GM18868 (cell line): ENCODE data around the gene CGREF1.
A peak's percentile ranks its signal among the peaks of the same experiment; 100 is the strongest.

Experiments used
- ATAC-seq: cut with Tn5 transposase; IDR thresholded peaks from one replicate; pipeline ENCODE4 v1.9.1; 2021; ENCODE audit warnings: mild to moderate bottlenecking, moderate library complexity; ENCODE audit not compliant: unreplicated experiment

The CGREF1 gene

DNA sequence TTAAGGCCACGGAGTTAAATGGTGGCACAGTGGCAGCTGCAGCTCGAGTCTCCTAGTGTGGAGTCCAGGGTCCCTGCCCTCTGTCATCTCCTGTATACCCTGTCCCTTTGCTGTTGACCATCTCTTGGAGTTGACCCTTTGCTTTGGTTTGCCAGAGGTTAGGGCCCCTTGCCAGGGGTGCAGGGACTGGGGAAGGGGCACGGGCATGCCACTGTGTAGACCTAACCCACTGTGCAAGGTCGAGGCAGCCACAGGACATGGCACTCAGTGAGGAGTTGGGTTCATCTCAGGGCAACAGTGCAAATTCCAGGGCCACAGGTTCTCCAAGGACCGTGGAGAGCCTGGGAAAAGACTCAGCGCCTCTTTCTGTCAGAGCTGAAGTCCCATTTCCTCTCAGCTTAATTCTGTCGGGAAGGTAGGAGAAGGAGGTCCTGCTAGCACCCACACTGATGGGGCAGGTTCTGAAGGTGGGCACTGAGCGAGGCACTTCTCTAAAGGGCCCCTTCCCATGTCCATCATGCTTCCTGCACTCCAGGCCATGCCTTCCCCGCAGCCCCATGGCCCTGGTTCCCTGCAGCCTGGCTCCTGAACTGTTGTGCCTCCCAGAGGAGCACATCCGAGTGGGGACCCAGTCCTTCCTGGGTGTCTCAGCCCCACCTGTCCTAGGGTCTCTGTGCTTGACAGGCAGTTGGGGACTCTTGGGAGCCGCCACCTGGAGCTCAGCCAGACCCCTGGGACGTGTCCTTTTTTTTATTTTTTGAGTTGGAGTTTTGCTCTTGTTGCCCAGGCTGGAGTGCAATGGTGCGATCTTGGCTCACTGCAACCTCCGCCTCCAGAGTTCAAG, 29.6 kb downstream of the CGREF1 start:
- no peak for ATAC-seq

DNA sequence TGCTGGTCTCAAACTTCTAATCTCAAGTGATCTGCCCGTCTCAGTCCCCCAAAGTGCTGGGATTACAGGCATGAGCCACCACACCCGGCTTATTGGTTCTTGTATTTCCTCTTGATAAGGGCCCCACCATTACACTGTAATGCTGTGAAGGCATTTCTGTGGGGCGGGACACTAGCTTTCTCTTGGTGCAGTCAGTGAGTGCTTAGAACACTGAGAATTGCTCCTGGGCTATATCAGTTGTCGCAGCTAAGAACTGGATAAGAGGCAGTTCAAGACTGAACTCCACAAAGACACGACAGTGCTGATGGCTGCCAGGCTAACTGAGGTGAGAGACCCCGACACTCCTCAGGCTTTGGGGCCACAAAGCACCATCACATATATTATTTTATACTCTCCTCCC, 30.3 kb downstream of the CGREF1 start:
- no peak for ATAC-seq

DNA sequence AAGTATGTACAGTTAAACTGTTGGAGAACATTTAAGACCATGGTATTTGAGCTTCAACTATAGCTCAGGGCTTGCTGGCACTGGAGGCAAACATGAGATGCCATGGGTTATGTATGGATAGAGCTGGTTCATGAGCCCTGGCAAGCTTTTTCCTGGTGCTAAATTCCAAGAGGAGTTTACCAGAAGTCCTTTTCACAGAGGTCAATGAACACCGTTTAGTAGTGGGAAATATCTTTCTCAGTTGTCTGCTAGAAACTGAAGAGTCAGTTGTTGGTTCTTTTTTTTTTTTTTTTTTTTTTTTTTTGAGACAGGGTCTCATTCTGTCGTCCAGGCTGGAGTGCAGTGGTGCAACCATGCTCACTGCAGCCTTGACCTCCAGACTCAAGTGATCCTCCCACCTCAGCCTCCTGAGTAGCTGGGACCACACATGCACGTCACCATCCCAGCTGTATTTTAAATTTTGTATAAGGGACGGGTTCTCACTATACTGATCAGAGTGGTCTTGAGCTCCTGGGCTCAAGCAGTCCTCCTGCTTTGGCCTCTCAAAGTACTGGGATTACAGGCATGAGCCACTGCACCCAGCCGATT, 31.0 kb downstream of the CGREF1 start:
- no peak for ATAC-seq

DNA sequence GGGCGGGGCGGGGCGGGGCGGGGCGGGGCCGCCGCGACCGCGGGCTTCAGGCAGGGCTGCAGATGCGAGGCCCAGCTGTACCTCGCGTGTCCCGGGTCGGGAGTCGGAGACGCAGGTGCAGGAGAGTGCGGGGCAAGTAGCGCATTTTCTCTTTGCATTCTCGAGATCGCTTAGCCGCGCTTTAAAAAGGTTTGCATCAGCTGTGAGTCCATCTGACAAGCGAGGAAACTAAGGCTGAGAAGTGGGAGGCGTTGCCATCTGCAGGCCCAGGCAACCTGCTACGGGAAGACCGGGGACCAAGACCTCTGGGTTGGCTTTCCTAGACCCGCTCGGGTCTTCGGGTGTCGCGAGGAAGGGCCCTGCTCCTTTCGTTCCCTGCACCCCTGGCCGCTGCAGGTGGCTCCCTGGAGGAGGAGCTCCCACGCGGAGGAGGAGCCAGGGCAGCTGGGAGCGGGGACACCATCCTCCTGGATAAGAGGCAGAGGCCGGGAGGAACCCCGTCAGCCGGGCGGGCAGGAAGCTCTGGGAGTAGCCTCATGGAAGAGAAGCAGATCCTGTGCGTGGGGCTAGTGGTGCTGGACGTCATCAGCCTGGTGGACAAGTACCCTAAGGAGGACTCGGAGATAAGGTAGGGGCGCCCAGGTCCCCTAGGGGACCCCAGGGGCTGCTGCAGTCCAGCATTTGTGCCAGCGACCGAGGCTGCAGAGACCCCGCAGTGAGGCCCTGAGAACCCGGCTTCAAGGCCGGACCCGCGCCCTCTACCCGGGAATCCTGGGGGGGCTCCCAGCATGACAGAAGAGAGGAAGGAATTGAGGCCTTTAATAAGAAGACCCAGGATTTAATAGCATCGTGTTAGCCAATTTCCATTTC, 32.0 kb downstream of the CGREF1 start, which contains the start of gene KHK:
TSS of gene KHK (plus strand) at position 49 of the 870 bp plus-strand sequence. CDS start at position 537, 488 bp downstream.
- peak; percentile 11 for ATAC-seq

DNA sequence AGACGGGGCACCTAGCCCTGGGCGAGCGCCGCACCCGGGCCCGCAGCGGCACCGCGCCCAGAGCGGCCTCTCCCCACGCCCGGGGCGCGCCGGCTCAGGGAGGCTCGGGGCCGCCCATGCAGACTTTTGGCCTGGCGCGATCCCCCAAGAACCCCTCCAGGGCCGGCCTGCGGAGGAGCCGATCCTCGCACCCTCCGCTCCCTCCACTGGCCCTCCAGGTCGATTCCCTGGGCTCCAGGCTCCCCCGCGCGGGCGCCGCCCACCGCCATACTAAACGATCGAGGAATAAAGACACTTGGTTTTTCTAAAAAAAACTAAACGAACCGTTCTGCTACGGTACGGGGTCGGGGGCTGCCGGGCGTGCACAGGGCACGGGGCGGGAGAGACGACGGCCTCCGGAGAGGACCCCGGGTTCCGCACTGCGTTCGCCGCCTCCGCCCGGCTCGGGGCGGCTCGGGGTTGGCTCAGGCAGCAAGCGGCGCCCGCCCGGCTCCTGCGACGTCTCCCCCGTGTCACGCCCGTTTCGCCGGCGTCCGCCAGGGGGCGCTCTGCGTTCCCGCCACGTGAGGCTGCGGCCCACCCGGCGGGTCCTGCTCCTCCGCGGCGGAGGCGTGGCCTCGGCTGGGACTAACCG, 32.7 kb downstream of the CGREF1 start:
- ATAC-seq: peak; percentile 86

DNA sequence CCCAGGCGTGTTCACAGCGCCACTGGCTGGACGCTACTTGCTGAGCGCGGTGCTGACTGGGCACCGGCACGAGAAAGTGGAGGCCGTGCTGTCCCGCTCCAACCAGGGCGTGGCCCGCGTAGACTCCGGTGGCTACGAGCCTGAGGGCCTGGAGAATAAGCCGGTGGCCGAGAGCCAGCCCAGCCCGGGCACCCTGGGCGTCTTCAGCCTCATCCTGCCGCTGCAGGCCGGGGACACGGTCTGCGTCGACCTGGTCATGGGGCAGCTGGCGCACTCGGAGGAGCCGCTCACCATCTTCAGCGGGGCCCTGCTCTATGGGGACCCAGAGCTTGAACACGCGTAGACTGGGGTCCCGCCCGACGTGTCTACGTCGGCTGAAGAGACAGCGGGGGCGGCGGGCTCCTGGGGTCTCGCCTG, 33.2 kb downstream of the CGREF1 start:
- ATAC-seq: no peak

DNA sequence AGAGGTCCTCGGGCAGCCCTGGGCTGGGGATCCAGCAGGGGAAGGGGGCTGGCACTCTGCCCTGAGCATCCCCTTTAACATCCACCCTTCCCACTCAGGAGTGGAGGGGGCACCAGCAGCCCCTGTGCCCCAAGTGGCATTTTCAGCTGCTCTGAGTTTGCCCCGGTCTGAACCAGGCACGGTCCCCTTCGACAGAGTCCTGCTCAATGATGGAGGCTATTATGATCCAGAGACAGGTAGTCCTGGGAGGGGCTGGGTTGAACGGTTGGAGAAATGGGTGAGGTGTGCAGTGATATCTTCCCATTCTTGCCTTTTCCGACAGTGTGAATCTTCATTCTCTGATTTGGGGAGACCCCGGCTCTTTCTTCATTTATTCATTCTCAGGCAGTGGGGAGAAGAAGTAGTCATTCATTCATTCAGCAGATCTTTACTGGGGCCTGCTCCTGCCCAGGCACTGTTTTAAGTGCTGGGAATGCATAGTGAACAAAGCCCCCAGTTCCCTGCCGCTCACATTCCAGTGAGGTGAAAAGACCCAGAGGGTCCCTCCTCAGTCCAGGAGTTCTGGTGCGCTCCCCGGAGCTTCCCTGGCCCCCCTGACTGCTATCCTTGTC, 33.8 kb downstream of the CGREF1 start:
- no peak for ATAC-seq

DNA sequence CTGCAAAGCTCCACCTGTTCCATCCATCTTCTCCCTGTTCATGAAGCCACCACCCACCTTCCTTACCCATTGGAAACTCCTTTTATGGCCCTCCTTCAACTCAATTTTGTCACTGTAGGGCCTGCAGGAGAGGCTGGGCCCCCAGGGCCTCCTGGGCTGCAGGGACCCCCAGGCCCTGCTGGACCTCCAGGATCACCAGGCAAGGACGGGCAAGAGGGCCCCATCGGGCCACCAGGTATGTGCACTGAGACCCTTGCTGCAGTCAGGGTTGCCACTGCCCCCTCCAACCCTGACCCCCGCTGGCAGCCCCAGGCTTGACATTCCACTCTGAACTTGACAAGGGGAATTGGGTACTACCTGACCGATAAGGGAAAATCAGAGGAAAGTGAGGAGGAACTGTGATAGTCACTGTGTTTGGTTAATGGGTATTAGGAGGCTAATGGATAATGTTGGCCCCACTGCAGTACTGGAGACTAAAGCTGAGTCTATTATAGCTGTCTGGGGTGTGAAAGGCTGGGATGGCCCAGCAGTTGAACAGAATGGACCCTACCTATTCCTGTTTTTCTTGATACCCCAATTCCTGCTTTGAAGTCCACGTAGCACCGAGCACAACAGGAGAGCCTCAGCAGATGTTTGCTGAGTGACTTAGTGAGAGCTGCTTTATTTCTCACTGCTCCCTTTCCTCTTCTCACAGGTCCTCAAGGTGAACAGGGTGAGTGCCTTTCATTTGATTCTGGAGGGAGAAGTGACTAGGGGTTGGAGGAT, 34.4 kb downstream of the CGREF1 start:
- no peak for ATAC-seq

DNA sequence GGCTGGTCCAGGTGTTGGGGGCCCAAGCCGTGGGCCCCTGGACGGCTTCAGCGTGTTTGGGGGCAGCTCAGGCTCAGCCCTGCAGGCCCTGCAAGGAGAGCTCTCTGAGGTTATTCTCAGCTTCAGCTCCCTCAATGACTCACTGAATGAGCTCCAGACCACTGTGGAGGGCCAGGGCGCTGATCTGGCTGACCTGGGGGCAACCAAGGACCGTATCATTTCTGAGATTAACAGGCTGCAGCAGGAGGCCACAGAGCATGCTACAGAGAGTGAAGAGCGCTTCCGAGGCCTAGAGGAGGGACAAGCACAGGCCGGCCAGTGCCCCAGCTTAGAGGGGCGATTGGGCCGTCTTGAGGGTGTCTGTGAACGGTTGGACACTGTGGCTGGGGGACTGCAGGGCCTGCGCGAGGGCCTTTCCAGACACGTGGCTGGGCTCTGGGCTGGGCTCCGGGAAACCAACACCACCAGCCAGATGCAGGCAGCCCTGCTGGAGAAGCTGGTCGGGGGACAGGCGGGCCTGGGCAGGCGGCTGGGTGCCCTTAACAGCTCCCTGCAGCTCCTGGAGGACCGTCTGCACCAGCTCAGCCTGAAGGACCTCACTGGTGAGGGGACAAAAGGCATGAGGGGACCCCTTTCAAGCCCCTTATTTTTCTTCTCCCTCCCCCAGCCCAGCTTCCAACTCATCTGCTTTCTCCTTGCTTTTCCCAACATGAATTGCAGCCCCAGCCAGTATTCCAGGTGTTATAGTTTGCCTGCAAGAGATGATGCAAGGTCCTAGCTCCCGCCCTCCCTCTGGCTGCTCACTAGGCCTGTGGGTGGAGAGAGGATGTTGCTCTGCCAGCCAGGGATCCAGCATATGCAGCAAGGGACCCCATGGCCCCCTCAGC, 35.3 kb downstream of the CGREF1 start:
- ATAC-seq: no peak

DNA sequence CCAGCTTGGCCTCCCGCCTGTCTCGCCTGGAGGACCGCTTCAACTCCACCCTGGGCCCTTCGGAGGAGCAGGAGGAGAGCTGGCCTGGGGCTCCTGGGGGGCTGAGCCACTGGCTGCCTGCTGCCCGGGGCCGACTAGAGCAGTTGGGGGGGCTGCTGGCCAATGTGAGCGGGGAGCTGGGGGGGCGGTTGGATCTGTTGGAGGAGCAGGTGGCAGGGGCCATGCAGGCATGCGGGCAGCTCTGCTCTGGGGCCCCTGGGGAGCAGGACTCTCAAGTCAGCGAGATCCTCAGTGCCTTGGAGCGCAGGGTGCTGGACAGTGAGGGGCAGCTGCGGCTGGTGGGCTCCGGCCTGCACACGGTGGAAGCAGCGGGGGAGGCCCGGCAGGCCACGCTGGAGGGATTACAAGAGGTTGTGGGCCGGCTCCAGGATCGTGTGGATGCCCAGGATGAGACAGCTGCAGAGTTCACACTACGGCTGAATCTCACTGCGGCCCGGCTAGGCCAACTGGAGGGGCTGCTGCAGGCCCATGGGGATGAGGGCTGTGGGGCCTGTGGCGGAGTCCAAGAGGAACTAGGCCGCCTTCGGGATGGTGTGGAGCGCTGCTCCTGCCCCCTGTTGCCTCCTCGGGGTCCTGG, 36.0 kb downstream of the CGREF1 start:
- ATAC-seq: no peak

DNA sequence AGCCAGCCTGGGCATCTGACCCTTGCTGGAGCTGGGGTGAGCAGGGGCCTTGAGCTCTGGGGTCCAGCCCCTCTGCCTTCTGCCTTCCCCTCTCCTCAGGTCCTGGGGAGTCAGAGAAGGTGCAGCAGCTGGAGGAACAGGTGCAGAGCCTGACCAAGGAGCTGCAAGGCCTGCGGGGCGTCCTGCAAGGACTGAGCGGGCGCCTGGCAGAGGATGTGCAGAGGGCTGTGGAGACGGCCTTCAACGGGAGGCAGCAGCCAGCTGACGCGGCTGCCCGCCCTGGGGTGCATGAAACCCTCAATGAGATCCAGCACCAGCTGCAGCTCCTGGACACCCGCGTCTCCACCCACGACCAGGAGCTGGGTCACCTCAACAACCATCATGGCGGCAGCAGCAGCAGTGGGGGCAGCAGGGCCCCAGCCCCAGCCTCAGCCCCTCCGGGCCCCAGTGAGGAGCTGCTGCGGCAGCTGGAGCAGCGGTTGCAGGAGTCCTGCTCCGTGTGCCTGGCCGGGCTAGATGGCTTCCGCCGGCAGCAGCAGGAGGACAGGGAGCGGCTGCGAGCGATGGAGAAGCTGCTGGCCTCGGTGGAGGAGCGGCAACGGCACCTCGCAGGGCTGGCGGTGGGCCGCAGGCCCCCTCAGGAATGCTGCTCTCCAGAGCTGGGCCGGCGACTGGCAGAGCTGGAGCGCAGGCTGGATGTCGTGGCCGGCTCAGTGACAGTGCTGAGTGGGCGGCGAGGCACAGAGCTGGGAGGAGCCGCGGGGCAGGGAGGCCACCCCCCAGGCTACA, 36.8 kb downstream of the CGREF1 start:
- ATAC-seq: no peak

DNA sequence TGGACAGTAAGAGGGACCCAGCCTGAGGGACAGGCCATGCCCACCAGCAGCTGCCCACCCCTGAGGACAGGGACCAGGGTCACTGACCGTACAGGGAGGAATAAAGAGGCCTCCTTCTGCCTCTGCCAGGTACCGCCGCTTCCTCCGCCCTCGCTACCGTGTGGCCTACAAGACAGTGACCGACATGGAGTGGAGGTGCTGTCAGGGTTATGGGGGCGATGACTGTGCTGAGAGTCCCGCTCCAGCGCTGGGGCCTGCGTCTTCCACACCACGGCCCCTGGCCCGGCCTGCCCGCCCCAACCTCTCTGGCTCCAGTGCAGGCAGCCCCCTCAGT, 38.4 kb downstream of the CGREF1 start:
- no peak for ATAC-seq

DNA sequence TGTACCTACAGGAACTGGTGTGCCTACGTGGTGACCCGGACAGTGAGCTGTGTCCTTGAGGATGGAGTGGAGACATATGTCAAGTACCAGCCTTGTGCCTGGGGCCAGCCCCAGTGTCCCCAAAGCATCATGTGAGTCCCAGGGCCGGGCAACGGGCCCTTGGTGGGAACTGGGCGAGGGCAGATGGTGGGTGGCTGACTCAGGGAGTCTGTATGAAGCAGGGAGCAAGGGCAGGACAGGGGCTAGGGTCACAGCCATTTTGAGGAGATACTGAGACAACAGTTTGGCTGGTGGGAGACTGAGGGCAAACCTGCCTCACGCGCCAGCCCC, 38.8 kb downstream of the CGREF1 start:
- ATAC-seq: no peak

DNA sequence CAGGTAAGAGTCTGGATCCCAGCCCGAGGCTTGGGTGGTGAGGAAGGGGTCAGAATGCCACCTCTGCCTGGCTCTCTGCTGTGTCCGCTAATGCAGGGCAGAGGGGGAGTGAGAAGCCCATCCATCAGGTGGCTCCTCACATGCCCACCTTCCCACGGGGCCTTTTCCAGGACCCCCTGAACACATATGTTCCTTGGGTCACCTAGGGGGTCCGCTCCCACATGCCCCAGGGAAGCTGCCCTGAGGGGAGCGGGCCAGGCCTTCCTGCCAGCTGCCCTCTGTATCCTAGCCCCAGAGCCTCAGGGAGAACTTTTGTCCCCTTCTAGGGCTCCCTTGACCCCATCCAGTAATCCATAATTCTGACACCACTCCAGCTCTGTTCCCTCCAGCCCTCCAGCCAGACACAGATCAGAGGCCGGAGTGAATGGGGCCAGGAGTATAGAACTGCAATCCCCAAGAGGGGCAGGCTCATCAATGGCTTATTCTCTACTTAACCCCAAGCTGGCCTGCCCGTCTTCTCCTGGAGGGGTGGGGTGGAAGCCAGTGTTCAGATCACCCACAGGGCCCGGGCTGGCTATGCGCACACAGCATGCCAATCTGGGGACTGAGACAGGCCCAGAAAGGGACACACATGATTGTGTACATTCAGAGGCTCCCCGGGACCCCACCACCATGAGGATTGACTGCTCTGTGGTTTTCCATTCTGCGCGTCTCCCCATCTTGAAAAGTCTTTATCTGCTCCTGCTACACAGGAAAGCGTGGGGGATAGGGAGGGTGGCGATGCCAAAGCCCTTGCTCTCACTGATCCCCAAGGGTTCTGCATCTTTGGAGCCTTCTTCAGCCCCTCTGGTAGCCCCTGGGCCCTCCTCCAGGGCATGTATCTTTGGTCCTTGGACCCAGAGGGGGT, 39.4 kb downstream of the CGREF1 start:
- ATAC-seq: no peak

DNA sequence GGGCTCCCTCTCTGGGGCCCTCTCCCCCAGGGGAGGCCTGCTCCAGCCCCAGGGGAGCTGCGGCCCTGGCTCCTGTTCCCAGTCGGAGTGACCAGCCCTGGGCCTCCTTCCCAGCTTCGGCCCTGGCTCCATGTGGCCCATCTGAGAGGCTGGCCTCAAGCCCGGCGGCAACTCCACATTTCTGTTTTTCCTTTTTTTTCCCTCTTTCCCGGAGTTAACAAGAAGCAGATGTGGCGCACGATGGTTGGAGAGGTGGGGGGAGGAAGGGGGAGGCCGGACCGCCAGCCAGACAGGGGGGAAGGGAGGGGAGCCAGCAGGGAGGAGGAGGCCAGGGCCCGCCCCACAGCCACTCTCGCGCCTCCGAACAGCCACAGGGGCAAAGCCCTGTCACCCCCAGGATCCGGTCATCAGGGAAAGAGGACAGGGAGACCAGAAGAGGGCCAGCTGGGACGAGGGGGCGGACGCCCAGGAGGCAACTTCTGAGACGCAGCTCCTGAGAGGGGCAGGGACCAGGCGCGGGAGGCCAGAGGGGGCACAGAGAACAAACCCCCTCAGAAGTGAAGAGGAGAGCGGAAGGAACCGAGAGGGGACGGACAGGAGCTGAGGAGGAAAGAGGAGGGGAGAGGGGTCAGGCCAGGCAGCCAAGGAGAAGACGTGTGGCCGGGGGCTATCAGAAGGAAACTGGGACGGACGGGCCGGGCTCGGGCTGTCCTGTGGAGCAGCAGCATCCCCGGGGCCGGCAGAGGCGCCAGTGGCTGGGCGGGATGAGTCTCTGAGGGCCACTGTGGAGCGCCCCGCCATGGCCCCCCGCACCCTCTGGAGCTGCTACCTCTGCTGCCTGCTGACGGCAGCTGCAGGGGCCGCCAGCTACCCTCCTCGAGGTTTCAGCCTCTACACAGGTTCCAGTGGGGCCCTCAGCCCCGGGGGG, 40.4 kb downstream of the CGREF1 start, which contains the start of gene EMILIN1:
TSS of gene EMILIN1 (plus strand) at position 349 of the 928 bp plus-strand sequence. CDS start at position 800, 451 bp downstream.
- no peak for ATAC-seq

DNA sequence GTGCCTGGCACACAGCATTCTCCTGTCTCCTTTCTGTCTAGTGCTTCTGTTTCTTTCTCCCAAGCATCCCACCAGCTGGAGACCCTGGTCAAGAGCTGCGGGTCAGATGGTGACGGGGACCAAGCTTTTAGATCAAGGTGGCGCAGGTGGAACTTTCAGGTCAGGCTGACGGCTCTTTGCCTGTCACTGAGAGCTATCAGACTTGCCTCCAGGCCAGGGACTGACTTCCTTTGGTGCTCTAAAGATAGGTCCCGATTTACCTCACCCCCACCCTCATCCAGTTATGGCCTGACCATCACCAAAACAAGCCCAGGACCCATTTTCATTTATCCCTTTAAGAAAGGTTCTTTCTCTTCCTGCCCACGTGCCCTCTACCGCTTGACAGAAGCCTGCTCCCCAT, 41.7 kb downstream of the CGREF1 start:
- no peak for ATAC-seq
